ENCODE measurements around the gene NUCKS1. TPM values are rescaled to one million over a fixed set of nuclear protein-coding genes. Genes with fewer than 3 reads are reported as not detected.

The NUCKS1 gene
- total and polyA plus RNA-seq, 5 donors: 89.9 to 277 (median 250) TPM

- H3K27me3 ChIP-seq (ENCODE audit: control insufficient read depth, insufficient read depth): no peaks in the 10 kb centered on the region
- WGBS: under 1% methylated on average over 25 of the region's 25 CpGs
- DNase-seq (no peak), ATAC-seq (peak; percentile 52 to 65)
- peak overlapping the region; percentile 90 for H3K4me3 ChIP-seq (ENCODE audit: low read length)
- H3K9me3 ChIP-seq (ENCODE audit: control insufficient read depth, low read length): no peaks in the 10 kb centered on the region
- peak overlapping the region; percentile 95 for H3K27ac ChIP-seq (ENCODE audit: low read length)
- no peaks in the 10 kb centered on the region for H3K4me1 ChIP-seq (ENCODE audit: control insufficient read depth, insufficient read depth, low read length)
- intact Hi-C loops (cut with DNase I): no loop called here
Measured at GRCh38 chr1:205748403-205749233, 1.4 kb downstream of the NUCKS1 start.

- Histone ChIP-seq H3K4me1 (ENCODE audit: control insufficient read depth, insufficient read depth, low read length) (no peaks in the 10 kb centered on the region), H3K27ac (ENCODE audit: low read length) (no peak overlapping the region), H3K4me3 (ENCODE audit: low read length) (no peak overlapping the region), H3K9me3 (ENCODE audit: control insufficient read depth, low read length) (no peaks in the 10 kb centered on the region), H3K27me3 (ENCODE audit: control insufficient read depth, insufficient read depth) (no peaks in the 10 kb centered on the region)
- intact Hi-C loops (cut with DNase I): no loop called here
- WGBS: 59% methylated on average over 5 of the region's 5 CpGs
- no peak for DNase-seq
- no peak for ATAC-seq
Measured at GRCh38 chr1:205746757-205747412, 3.1 kb downstream of the NUCKS1 start.

GRCh38 chr1:205744403-205744802 is 5.6 kb downstream of the NUCKS1 start:
- Histone ChIP-seq H3K4me3 (ENCODE audit: low read length) (no peak overlapping the region), H3K9me3 (ENCODE audit: control insufficient read depth, low read length) (no peaks in the 10 kb centered on the region), H3K27ac (ENCODE audit: low read length) (no peak overlapping the region), H3K27me3 (ENCODE audit: control insufficient read depth, insufficient read depth) (no peaks in the 10 kb centered on the region), H3K4me1 (ENCODE audit: control insufficient read depth, insufficient read depth, low read length) (peaks cover 2% of the 10 kb centered on the region)
- ATAC-seq: no peak
- intact Hi-C loops (cut with DNase I): no loop called here
- WGBS: 95% methylated on average over 7 of the region's 8 CpGs
- no peak for DNase-seq

GRCh38 chr1:205743977-205744376 is 6.0 kb downstream of the NUCKS1 start:
- no peak overlapping the region for H3K4me3 ChIP-seq (ENCODE audit: low read length)
- ATAC-seq (no peak), DNase-seq (no peak)
- intact Hi-C loops (cut with DNase I): no loop called here
- no peaks in the 10 kb centered on the region for H3K9me3 ChIP-seq (ENCODE audit: control insufficient read depth, low read length)
- no peak overlapping the region for H3K27ac ChIP-seq (ENCODE audit: low read length)
- peaks cover 2% of the 10 kb centered on the region for H3K4me1 ChIP-seq (ENCODE audit: control insufficient read depth, insufficient read depth, low read length)
- 58% methylated on average over 4 of the region's 4 CpGs for WGBS
- H3K27me3 ChIP-seq (ENCODE audit: control insufficient read depth, insufficient read depth): no peaks in the 10 kb centered on the region

DNA sequence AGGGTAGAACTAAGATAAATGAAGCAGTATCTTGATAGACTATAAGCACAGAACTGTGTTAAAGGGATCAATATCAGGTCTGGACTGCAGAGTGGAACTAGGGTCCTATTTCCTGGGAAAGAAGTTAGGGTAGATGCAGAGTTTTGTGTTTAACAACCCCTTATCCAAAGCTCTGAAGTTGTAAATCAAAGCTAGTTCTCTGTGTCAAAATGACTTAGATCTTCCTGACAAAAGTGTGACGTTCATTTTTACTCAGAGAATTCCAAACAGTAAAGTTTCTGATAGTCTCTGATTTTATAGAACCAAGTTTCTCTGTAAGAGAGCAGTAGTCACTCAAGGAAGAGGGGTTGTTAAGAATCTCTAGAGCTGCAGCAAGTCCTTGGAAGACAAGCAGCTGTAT is 8.3 kb downstream of the NUCKS1 start:
- no peak for DNase-seq
- no peak for ATAC-seq
- WGBS: 30% methylated on average over 1 of the region's 1 CpG
- H3K4me3 ChIP-seq (ENCODE audit: low read length): no peak overlapping the region
- intact Hi-C loops (cut with DNase I): no loop called here
- H3K27me3 ChIP-seq (ENCODE audit: control insufficient read depth, insufficient read depth): no peaks in the 10 kb centered on the region
- peaks cover 2% of the 10 kb centered on the region for H3K4me1 ChIP-seq (ENCODE audit: control insufficient read depth, insufficient read depth, low read length)
- H3K27ac ChIP-seq (ENCODE audit: low read length): peak overlapping the region; percentile 10
- no peaks in the 10 kb centered on the region for H3K9me3 ChIP-seq (ENCODE audit: control insufficient read depth, low read length)

- intact Hi-C loops (cut with DNase I): no loop called here
- ATAC-seq: no peak
- Histone ChIP-seq H3K4me3 (ENCODE audit: low read length) (no peak overlapping the region), H3K27me3 (ENCODE audit: control insufficient read depth, insufficient read depth) (no peaks in the 10 kb centered on the region), H3K27ac (ENCODE audit: low read length) (no peak overlapping the region), H3K4me1 (ENCODE audit: control insufficient read depth, insufficient read depth, low read length) (peaks cover 2% of the 10 kb centered on the region), H3K9me3 (ENCODE audit: control insufficient read depth, low read length) (no peaks in the 10 kb centered on the region)
- 76% methylated on average over 5 of the region's 5 CpGs for WGBS
- DNase-seq: no peak
Measured at GRCh38 chr1:205739348-205740160, 10.4 kb downstream of the NUCKS1 start.

DNA sequence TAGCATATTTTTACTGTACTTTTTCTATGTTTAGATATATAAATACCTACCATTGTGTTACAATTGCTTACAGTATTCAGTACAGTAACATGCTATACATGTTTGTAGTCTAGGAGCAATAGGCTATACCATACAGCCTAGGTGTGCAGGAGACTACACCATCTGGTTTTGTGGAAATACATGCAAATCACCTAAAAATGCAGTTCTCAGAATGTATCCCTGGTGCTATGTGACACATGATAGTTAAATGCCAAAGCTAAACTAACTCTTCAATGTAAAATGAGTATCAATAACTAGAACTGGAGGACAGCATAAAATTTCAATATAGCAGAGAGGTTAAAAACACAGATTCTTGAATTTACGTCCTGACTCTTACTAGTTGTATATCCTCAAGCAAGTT is 14.8 kb downstream of the NUCKS1 start:
- Histone ChIP-seq H3K27ac (ENCODE audit: low read length) (no peak overlapping the region), H3K4me1 (ENCODE audit: control insufficient read depth, insufficient read depth, low read length) (peaks cover 4% of the 10 kb centered on the region), H3K27me3 (ENCODE audit: control insufficient read depth, insufficient read depth) (no peaks in the 10 kb centered on the region), H3K4me3 (ENCODE audit: low read length) (no peak overlapping the region), H3K9me3 (ENCODE audit: control insufficient read depth, low read length) (no peaks in the 10 kb centered on the region)
- ATAC-seq: no peak
- intact Hi-C loops (cut with DNase I): no loop called here
- DNase-seq: no peak
- WGBS: 73% methylated on average over 1 of the region's 1 CpG

- no peak overlapping the region for H3K27ac ChIP-seq (ENCODE audit: low read length)
- 77% methylated on average over 2 of the region's 2 CpGs for WGBS
- peaks cover 2% of the 10 kb centered on the region for H3K4me1 ChIP-seq (ENCODE audit: control insufficient read depth, insufficient read depth, low read length)
- no peak for ATAC-seq
- no peaks in the 10 kb centered on the region for H3K27me3 ChIP-seq (ENCODE audit: control insufficient read depth, insufficient read depth)
- H3K9me3 ChIP-seq (ENCODE audit: control insufficient read depth, low read length): no peaks in the 10 kb centered on the region
- intact Hi-C loops (cut with DNase I): no loop called here
- DNase-seq: no peak
- no peak overlapping the region for H3K4me3 ChIP-seq (ENCODE audit: low read length)
Measured at GRCh38 chr1:205733438-205734175, 16.4 kb downstream of the NUCKS1 start.

- intact Hi-C loops (cut with DNase I): no loop called here
- Histone ChIP-seq H3K4me1 (ENCODE audit: control insufficient read depth, insufficient read depth, low read length) (peaks cover 2% of the 10 kb centered on the region), H3K27ac (ENCODE audit: low read length) (no peak overlapping the region), H3K4me3 (ENCODE audit: low read length) (no peak overlapping the region), H3K9me3 (ENCODE audit: control insufficient read depth, low read length) (no peaks in the 10 kb centered on the region), H3K27me3 (ENCODE audit: control insufficient read depth, insufficient read depth) (no peaks in the 10 kb centered on the region)
- DNase-seq (no peak), ATAC-seq (no peak)
- WGBS: 90% methylated on average over 9 of the region's 9 CpGs
Measured at GRCh38 chr1:205729945-205730610, 19.9 kb downstream of the NUCKS1 start.

DNA sequence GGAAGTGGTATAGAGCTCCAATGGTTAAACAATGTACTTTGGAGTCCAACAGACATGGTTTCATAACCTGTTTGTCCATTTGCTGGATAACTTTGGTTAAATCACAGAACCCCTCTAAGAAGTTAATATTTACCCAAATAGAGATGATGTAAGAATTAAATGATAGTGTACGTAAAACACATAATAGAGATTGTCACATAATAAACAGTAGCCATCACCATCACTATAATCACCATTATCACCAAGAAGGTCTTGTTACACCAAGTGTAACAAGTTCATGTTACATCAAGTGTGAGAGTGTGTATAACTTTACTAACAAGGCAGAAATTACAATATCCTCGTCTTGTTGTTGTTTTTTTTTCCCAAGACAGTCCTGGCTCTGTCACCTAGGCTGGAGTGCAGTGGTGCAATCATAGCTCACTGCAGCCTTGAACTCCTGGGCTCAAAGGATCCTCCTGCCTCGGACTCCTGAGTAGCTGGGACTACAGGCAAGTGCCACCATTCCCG is 23.3 kb downstream of the NUCKS1 start:
- peaks cover 1% of the 10 kb centered on the region for H3K4me1 ChIP-seq (ENCODE audit: control insufficient read depth, insufficient read depth, low read length)
- intact Hi-C loops (cut with DNase I): no loop called here
- no peaks in the 10 kb centered on the region for H3K9me3 ChIP-seq (ENCODE audit: control insufficient read depth, low read length)
- H3K27me3 ChIP-seq (ENCODE audit: control insufficient read depth, insufficient read depth): no peaks in the 10 kb centered on the region
- no peak for ATAC-seq
- DNase-seq: no peak
- WGBS: 84% methylated on average over 4 of the region's 4 CpGs
- H3K27ac ChIP-seq (ENCODE audit: low read length): no peak overlapping the region
- H3K4me3 ChIP-seq (ENCODE audit: low read length): no peak overlapping the region
